Naive thymus-derived CD4-positive, alpha-beta T cell (primary cell): Measurements from ENCODE around the gene OR8H1. TPM values are rescaled to one million over a fixed set of nuclear protein-coding genes. Genes with fewer than 3 reads are reported as not detected.

Source experiments
- ATAC-seq: fragments of 150-1000 bp; cut with Tn5 transposase; 2 replicates; pipeline ENCODE4 v1.10.0; 2021; ENCODE audit warnings: mild to moderate bottlenecking, moderate library complexity
- CTCF ChIA-PET: fragments of 350-600 bp; sonication (Branson Sonifier 250); formaldehyde crosslinking; loops from one replicate; lab custom pipeline; 2021; ENCODE audit warnings: antibody characterized with exemption; lab: Charles Lee
- POLR2A ChIA-PET: fragments of 350-600 bp; sonication (Branson Sonifier 250); formaldehyde crosslinking; loops from one replicate; lab custom pipeline; 2021; ENCODE audit warnings: antibody characterized with exemption, inconsistent platforms; lab: Charles Lee
- DNase-seq, 9 donors: peaks; one replicate each; pipeline versions ENCODE4 v3.0.0 to v3.0.0-alpha.2; 2020 to 2022; ENCODE audit warnings: mixed read lengths in 1 of 9
- H3K27ac ChIP-seq: one replicate; pipeline ENCODE4 v1.7.0; 2013; ENCODE audit warnings: mild to moderate bottlenecking, low read depth, low read length, moderate library complexity
- H3K27me3 ChIP-seq, 2 donors: one replicate each; pipeline ENCODE4 v1.7.0; 2013; ENCODE audit warnings: low read length in 2 of 2, mild to moderate bottlenecking in 2 of 2, moderate library complexity in 2 of 2; ENCODE audit not compliant: control insufficient read depth in 2 of 2, insufficient read depth in 2 of 2
- H3K36me3 ChIP-seq, 3 experiments: 1 replicate in 2 of 3; 2 replicates in 1 of 3; pipeline ENCODE4 v1.7.0; 2013; ENCODE audit warnings: low read length in 3 of 3, mild to moderate bottlenecking in 3 of 3, moderate library complexity in 1 of 3; ENCODE audit not compliant: insufficient read depth in 3 of 3, control insufficient read depth in 2 of 3
- H3K4me1 ChIP-seq, 2 donors: one replicate each; pipeline ENCODE4 v1.7.0; 2013; ENCODE audit warnings: low read length in 2 of 2, mild to moderate bottlenecking in 2 of 2, moderate library complexity in 1 of 2; ENCODE audit not compliant: control insufficient read depth in 2 of 2, insufficient read depth in 2 of 2
- H3K4me3 ChIP-seq: 2 replicates; pipeline ENCODE4 v1.7.0; 2013; ENCODE audit warnings: mild to moderate bottlenecking, low read length
- H3K9me3 ChIP-seq, 3 experiments: 1 replicate in 2 of 3; 2 replicates in 1 of 3; pipeline ENCODE4 v1.7.0; 2013; ENCODE audit warnings: low read length in 3 of 3; ENCODE audit not compliant: control insufficient read depth in 2 of 3
- H3K27ac Mint-ChIP-seq, 9 donors: one replicate each; pipeline ENCODE4 v1.8.0; 2020 to 2022; ENCODE audit warnings: mixed read lengths in 9 of 9, mild to moderate bottlenecking in 8 of 9, moderate library complexity in 5 of 9, inconsistent platforms in 2 of 9
- H3K27me3 Mint-ChIP-seq, 5 donors: one replicate each; pipeline ENCODE4 v1.8.0; 2021 to 2022; ENCODE audit warnings: mixed read lengths in 5 of 5, mild to moderate bottlenecking in 1 of 5
- H3K36me3 Mint-ChIP-seq, 5 donors: one replicate each; pipeline ENCODE4 v1.8.0; 2020 to 2022; ENCODE audit warnings: mixed read lengths in 5 of 5, mild to moderate bottlenecking in 3 of 5, inconsistent platforms in 1 of 5
- H3K4me1 Mint-ChIP-seq, 7 donors: one replicate each; pipeline ENCODE4 v1.8.0; 2020 to 2022; ENCODE audit warnings: mixed read lengths in 7 of 7, mild to moderate bottlenecking in 3 of 7, inconsistent platforms in 1 of 7
- H3K4me3 Mint-ChIP-seq, 10 donors: one replicate each; pipeline ENCODE4 v1.8.0; 2020 to 2022; ENCODE audit warnings: mild to moderate bottlenecking in 10 of 10, mixed read lengths in 10 of 10, moderate library complexity in 6 of 10, inconsistent platforms in 2 of 10
- H3K9me3 Mint-ChIP-seq, 11 donors: one replicate each; pipeline ENCODE4 v1.8.0; 2020 to 2022; ENCODE audit warnings: mixed read lengths in 11 of 11, mild to moderate bottlenecking in 4 of 11, inconsistent platforms in 1 of 11, moderate library complexity in 1 of 11
- intact Hi-C, 2 donors: fragments of 100-400 bp; cut with micrococcal nuclease; formaldehyde crosslinking; loops; one replicate each; pipeline ENCODE4 v1.15.1; 2023
- polyA plus RNA-seq, 2 donors: library from polyadenylated mRNA; unstranded; fragments of 300-500 nt; fragmentation: Illumina TruSeq; gene quantifications; one replicate each; pipeline ENCODE4 v1.2.3, GENCODE V29; 2021
- total RNA-seq, 6 experiments: library from RNA in 5 of 6; stranded (reverse) in 5 of 6; gene quantifications; 1 replicate in 5 of 6; 2 replicates in 1 of 6; pipeline ENCODE4 v1.2.3 and lab custom pipeline; 2021 to 2026

The OR8H1 gene
- total and polyA plus RNA-seq, 7 experiments from 2014 or later, result not detected

DNA sequence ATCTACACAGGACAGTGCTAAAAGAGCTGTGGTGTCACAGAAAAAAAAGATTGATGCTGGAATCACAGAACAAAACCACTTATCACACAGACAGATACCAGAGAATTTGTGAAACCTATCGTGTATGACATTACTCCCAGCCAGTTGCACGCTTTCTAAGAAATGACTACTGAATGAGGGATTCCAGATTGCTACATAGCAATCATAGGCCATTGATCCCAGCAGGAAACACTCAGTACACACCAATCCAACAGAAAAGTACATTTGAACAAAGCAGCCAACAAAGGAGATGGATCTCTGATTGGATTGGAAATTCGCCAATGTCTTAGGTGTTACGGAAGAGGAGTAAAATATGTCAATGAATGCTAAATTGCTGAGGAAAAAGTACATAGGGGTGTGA lies 4.8 kb upstream of the OR8H1 start:
- no peak overlapping the region for H3K27ac Mint-ChIP-seq
- no peaks in the 10 kb centered on the region for H3K27me3 Mint-ChIP-seq
- no peaks in the 10 kb centered on the region for H3K36me3 ChIP-seq
- H3K4me3 ChIP-seq, result no peak overlapping the region
- ChIA-PET CTCF (no interaction called here), POLR2A (no interaction called here)
- no peak overlapping the region for H3K27ac ChIP-seq
- intact Hi-C loops, result no loop called here
- no peaks in the 10 kb centered on the region for H3K4me1 ChIP-seq
- no peak overlapping the region for H3K4me3 Mint-ChIP-seq
- no peaks in the 10 kb centered on the region for H3K9me3 ChIP-seq
- no peaks in the 10 kb centered on the region for H3K36me3 Mint-ChIP-seq
- no peak for ATAC-seq
- DNase-seq, result no peak
- H3K4me1 Mint-ChIP-seq, result no peaks in the 10 kb centered on the region
- no peaks in the 10 kb centered on the region for H3K27me3 ChIP-seq
- peaks cover 0 to 36% (median 7%) of the 10 kb centered on the region in 11 donors for H3K9me3 Mint-ChIP-seq

DNA sequence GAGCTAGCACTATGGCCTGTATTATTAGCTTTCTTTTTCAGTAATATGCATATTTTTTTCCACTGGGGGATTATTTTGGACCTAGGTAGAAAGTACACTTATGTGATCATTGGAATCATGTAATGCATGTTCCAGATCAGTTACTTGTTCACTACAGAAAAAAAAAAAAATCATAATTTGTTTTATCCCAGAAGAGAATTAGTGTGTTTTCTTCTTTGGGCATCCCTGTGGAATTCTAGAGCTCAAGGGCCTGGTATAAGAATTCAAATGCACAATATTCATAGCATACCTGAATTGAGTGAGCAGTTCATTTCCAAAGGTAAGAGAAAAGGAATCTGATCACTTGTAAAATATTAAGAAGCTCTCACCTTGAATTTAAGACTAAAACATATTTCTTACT lies 18.2 kb downstream of the OR8H1 start, which contains the start of gene OR5T1:
Gene OR5T1, plus strand, starts transcription at position 301 of the 400 bp plus-strand sequence. CDS start 1,485 bp downstream, outside the sequence.
- Histone ChIP-seq H3K4me1 (no peaks in the 10 kb centered on the region), H3K27me3 (no peaks in the 10 kb centered on the region), H3K9me3 (no peaks in the 10 kb centered on the region), H3K36me3 (no peaks in the 10 kb centered on the region), H3K4me3 (no peak within 1 kb of the TSS), H3K27ac (no peak within 1 kb of the TSS)
- Mint-ChIP-seq H3K27me3 (no peaks in the 10 kb centered on the region), H3K36me3 (no peaks in the 10 kb centered on the region), H3K4me1 (no peaks in the 10 kb centered on the region), H3K27ac (no peak within 1 kb of the TSS), H3K4me3 (no peak within 1 kb of the TSS), H3K9me3 (peaks cover 0 to 26% (median 11%) of the 10 kb centered on the region in 11 donors)
- ChIA-PET CTCF (no interaction called here), POLR2A (interaction anchor here (0.6 kb wide), 1 partner anchor 784 kb away, joined by 3 read pairs; no protein-coding TSS in a partner anchor)
- intact Hi-C loops, result no loop called here
- DNase-seq (no peak), ATAC-seq (no peak)

DNA sequence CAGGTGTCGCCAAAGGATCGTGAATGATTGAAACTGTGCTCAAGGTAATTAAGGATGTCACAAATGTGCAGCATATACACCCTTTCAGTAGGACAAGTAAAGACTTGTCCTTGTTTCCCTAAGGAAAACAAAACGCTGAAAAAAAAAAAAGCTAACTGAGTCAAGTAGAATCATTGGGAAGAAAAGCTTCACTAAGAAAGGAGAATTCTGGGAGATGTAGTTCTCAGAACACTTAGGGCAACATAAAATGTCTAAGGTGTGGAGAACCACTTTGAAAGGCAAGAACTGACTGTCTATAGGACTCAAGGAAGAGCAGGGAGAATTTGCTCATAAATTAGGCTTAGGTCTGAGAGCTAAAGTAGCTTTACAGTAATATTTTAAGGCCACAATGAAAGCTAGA lies 21.0 kb downstream of the OR8H1 start:
- Mint-ChIP-seq H3K9me3 (peaks cover 4 to 31% (median 16%) of the 10 kb centered on the region in 11 donors), H3K4me3 (no peak overlapping the region), H3K4me1 (no peaks in the 10 kb centered on the region), H3K27me3 (no peaks in the 10 kb centered on the region), H3K36me3 (peaks cover 0 to 4% (median 0%) of the 10 kb centered on the region in 5 donors), H3K27ac (no peak overlapping the region)
- Histone ChIP-seq H3K4me3 (no peak overlapping the region), H3K27me3 (no peaks in the 10 kb centered on the region), H3K9me3 (no peaks in the 10 kb centered on the region), H3K4me1 (no peaks in the 10 kb centered on the region), H3K27ac (no peak overlapping the region), H3K36me3 (no peaks in the 10 kb centered on the region)
- ATAC-seq, result no peak
- ChIA-PET CTCF (no interaction called here), POLR2A (no interaction called here)
- no peak for DNase-seq
- intact Hi-C loops, result no loop called here

DNA sequence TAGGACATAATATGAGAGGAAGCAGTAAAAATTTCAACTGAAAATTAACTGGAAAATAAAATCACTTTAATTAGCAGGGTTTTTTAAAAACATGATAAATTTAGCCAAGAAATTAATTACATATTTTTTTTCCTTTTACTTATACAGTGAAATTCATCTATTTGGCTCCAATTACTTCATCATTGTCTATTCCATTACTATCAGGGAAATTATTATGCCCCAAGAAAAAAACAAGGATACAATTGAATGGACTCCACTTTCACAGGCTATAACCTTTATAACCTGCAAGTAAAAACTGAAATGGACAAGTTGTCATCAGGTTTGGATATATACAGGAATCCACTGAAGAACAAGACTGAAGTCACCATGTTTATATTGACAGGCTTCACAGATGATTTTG lies 40.1 kb downstream of the OR8H1 start, which contains the start of gene OR5T3:
Gene OR5T3, plus strand, starts transcription at position 301 of the 400 bp plus-strand sequence. Its CDS starts 0 bp downstream, at position 301.
- no peaks in the 10 kb centered on the region for H3K36me3 ChIP-seq
- H3K27ac ChIP-seq, result no peak within 1 kb of the TSS
- Mint-ChIP-seq H3K4me3 (no peak within 1 kb of the TSS), H3K36me3 (no peaks in the 10 kb centered on the region), H3K27me3 (no peaks in the 10 kb centered on the region), H3K9me3 (peaks cover 3 to 18% (median 8%) of the 10 kb centered on the region in 11 donors), H3K27ac (no peak within 1 kb of the TSS), H3K4me1 (no peaks in the 10 kb centered on the region)
- DNase-seq (no peak), ATAC-seq (no peak)
- no peaks in the 10 kb centered on the region for H3K27me3 ChIP-seq
- intact Hi-C loops, result no loop called here
- H3K9me3 ChIP-seq, result no peaks in the 10 kb centered on the region
- H3K4me1 ChIP-seq, result no peaks in the 10 kb centered on the region
- POLR2A ChIA-PET, result no interaction called here
- CTCF ChIA-PET, result no interaction called here
- H3K4me3 ChIP-seq, result no peak within 1 kb of the TSS

Other genes with a start within 250 kb of the OR8H1 start
- not detected for gene OR8I2, start 198.9 kb downstream of the OR8H1 start, total RNA-seq
- not detected for gene OR8I2, start 198.9 kb downstream of the OR8H1 start, polyA plus RNA-seq
- not detected for gene OR8H2, start 188.6 kb downstream of the OR8H1 start, total RNA-seq
- not detected for gene OR8H2, start 188.6 kb downstream of the OR8H1 start, polyA plus RNA-seq
- not detected for gene OR8H3, start 169.9 kb downstream of the OR8H1 start, total RNA-seq
- not detected for gene OR8H3, start 169.9 kb downstream of the OR8H1 start, polyA plus RNA-seq
- not detected for gene OR8J3, start 152.1 kb downstream of the OR8H1 start, total RNA-seq
- not detected for gene OR8J3, start 152.1 kb downstream of the OR8H1 start, polyA plus RNA-seq
- not detected for gene OR8K5, start 131.9 kb downstream of the OR8H1 start, total RNA-seq
- gene OR8K5, start 131.9 kb downstream of the OR8H1 start, polyA plus RNA-seq, result not detected
- gene OR5J2, start 115.6 kb downstream of the OR8H1 start, total RNA-seq, result not detected
- not detected for gene OR5J2, start 115.6 kb downstream of the OR8H1 start, polyA plus RNA-seq
- not detected for gene OR5T2, start 58.0 kb downstream of the OR8H1 start, total RNA-seq
- gene OR5T2, start 58.0 kb downstream of the OR8H1 start, polyA plus RNA-seq, result not detected
- not detected for gene OR5T3, start 40.0 kb downstream of the OR8H1 start, total RNA-seq
- not detected for gene OR5T3, start 40.0 kb downstream of the OR8H1 start, polyA plus RNA-seq
- not detected for gene OR5T1, start 18.1 kb downstream of the OR8H1 start, total RNA-seq
- not detected for gene OR5T1, start 18.1 kb downstream of the OR8H1 start, polyA plus RNA-seq
- gene OR8K3, start 22.9 kb upstream of the OR8H1 start, total RNA-seq, result not detected
- not detected for gene OR8K3, start 22.9 kb upstream of the OR8H1 start, polyA plus RNA-seq
- not detected for gene OR8K1, start 53.8 kb upstream of the OR8H1 start, total RNA-seq
- gene OR8K1, start 53.8 kb upstream of the OR8H1 start, polyA plus RNA-seq, result not detected
- gene OR8J1, start 62.0 kb upstream of the OR8H1 start, total RNA-seq, result not detected
- gene OR8J1, start 62.0 kb upstream of the OR8H1 start, polyA plus RNA-seq, result not detected
- gene OR8U1, start 83.4 kb upstream of the OR8H1 start, total RNA-seq, result not detected
- gene OR8U1, start 83.4 kb upstream of the OR8H1 start, polyA plus RNA-seq, result not detected
- not detected for gene OR5AL1, start 120.4 kb upstream of the OR8H1 start, total RNA-seq
- not detected for gene OR5AL1, start 120.4 kb upstream of the OR8H1 start, polyA plus RNA-seq
- gene OR5M3, start 181.1 kb upstream of the OR8H1 start, total RNA-seq, result not detected
- gene OR5M3, start 181.1 kb upstream of the OR8H1 start, polyA plus RNA-seq, result not detected
- not detected for gene OR5M8, start 199.1 kb upstream of the OR8H1 start, total RNA-seq
- gene OR5M8, start 199.1 kb upstream of the OR8H1 start, polyA plus RNA-seq, result not detected